Left colon (tissue), 2 donors: ENCODE results near the gene AKR1C8. TPM values are rescaled to one million over a fixed set of nuclear protein-coding genes. Genes with fewer than 3 reads are reported as not detected.
"Not testable (repeated sequence)": the region's sequence is repeated elsewhere in the genome, so short reads cannot be mapped to it uniquely, and the experiment has no call there.

ENCODE experiments used
- ATAC-seq: fragments of 200-7000 bp; cut with Tn5 transposase; one replicate; pipeline ENCODE4 v1.9.1; 2020; ENCODE audit warnings: mild to moderate bottlenecking, moderate library complexity
- DNase-seq, 2 donors: peaks; one replicate each; pipeline ENCODE4 v3.0.0-alpha.2; 2020
- intact Hi-C, 2 donors: fragments of 100-400 bp; cut with DNase I in 1 of 2; cut with micrococcal nuclease in 1 of 2; formaldehyde crosslinking; loops; one replicate each; pipeline versions ENCODE4 v1.11.2 to v1.14.0; 2022; cut with DNase I, micrococcal nuclease
- total RNA-seq, 2 donors: library from RNA; stranded (reverse); fragmentation: NEBNext Ultra II Directional; extraction: Animal tissue kit (Norgen Biotek cat#: 25700); gene quantifications; one replicate each; pipeline ENCODE4 v1.2.1, GENCODE V29; 2021
- donor health status: DM: no; HTN: no; CAD: no.
- donor health status: DM: yes; HTN: yes; CAD: no.

Gene AKR1C8
- total RNA-seq, 2 donors from 2014 or later, result not detected

DNA sequence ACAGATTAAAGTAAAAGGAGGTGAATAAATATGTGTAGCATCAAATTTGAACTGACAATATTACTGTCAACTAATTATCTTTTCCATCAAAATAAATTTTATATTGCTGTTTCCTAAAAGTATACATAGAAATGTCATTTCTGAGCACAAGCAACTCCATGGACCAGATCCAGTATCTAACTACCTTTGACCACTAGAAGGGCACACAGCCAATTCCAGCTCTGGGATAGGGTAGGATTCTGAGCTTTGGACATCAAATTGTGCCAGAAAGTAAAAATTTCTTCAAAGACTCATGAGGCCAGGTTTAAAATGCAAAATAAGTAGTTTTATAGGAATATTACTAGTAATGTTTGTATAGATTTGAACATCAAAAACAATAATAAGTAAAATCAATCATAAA is 61.1 kb downstream of the AKR1C8 start:
- DNase-seq (no peak), ATAC-seq (no peak)
- intact Hi-C loops, result no loop called here

DNA sequence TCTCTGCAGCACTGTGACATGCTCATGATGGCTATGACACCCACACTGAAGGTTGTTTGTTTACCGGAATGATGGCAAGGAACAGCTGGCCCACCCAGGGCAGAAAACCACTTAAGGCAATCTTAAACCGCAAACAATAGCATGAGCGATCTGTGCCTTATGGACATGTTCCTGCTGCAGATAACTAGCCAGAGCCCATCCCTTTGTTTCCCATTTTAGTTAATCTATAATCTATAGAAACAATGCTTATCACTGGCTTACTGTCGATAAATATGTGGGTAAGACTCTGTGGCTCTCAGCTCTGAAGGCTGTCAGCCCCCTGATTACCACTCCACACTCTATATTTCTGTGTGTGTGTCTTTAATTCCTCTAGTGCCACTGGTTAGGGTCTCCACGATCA is 65.0 kb downstream of the AKR1C8 start:
- ATAC-seq, DNase-seq, intact Hi-C loops: not testable (repeated sequence)

DNA sequence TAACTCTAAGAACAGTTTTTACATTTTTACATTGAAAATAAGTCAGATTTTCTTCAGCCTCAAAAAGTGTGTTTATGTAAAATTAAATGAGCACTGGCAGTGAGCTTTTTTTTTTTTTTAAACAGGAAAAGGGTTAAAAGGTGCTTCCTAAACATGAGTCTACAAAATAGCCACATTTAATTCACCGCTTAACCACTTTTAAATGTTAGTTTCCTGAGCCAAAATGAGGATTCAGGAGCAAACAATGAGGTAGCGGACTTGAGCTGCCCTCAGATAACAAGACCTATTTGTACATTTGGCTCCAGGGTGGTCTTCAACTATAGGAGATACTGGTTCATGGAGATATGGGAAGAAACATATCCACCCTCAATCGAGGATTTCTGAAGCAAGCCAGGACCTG is 67.9 kb downstream of the AKR1C8 start:
- ATAC-seq (no peak), DNase-seq (no peak)
- intact Hi-C loops, result no loop called here

DNA sequence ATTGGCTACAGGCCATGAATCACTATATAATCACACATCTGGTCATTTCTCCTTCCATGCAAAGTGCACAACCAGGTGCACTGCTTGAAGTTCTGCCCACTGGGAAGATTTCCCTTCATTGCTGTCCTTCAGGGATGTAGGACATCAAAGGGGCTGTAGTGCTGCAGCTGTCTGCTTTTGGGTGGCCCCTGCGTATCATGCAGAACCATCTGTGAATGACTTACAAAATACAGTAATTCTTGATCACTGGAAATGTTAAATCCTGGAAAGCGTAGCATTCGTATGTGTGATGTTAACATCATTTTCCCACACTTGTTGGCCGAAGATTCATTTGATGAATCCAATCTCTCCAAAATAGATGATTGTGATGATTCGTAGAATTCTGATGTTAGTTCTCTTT is 68.3 kb downstream of the AKR1C8 start:
- intact Hi-C loops, result no loop called here
- DNase-seq, result no peak
- no peak for ATAC-seq

DNA sequence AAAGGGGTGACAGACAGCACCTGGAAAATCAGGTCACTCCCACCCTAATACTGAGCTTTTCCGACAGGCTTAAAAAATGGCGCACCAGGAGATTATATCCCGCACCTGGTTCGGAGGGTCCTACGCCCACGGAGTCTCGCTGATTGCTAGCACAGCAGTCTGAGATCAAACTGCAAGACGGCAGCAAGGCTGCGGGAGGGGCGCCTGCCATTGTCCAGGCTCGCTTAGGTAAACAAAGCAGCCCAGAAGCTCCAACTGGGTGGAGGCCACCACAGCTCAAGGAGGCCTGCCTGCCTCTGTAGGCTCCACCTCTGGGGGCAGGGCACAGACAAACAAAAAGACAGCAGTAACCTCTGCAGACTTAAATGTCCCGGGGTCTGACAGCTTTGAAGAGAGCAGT is 75.1 kb downstream of the AKR1C8 start:
- DNase-seq, intact Hi-C loops, ATAC-seq: not testable (repeated sequence)

DNA sequence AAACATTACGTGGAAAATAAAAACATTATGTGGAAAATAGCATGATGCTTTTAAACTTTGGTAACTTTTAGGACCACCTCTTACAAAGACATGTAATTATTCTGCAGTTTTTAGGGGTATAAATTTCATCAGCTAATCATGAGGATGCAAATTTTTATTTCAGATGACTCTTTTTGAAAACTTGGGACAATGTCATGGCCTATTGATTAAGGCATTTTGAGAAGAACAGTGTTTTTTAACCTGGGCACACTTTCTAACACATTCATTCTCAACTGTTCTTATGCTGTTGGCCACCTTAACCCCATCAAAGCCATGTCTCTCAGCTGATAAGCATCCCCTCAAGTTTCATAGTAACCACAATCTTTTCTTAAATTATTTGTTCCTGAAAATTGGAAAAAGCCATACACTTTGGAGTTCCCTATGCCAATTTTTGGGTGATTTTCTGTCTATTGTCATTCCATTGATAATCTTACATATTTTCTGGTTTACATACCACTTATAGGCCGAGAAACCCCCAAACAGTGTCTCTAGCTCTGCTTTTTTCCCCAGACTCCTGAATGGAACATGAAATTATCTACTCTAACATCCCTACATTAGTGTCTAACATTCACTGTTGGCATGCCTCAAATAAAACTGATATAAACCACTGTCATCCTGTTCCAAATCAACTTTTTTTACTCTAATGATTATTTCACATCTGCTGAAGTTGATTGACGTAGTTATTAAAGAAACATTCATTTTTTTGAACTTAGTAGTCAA is 76.1 kb downstream of the AKR1C8 start:
- DNase-seq (no peak), ATAC-seq (no peak)
- intact Hi-C loops, result no loop called here

DNA sequence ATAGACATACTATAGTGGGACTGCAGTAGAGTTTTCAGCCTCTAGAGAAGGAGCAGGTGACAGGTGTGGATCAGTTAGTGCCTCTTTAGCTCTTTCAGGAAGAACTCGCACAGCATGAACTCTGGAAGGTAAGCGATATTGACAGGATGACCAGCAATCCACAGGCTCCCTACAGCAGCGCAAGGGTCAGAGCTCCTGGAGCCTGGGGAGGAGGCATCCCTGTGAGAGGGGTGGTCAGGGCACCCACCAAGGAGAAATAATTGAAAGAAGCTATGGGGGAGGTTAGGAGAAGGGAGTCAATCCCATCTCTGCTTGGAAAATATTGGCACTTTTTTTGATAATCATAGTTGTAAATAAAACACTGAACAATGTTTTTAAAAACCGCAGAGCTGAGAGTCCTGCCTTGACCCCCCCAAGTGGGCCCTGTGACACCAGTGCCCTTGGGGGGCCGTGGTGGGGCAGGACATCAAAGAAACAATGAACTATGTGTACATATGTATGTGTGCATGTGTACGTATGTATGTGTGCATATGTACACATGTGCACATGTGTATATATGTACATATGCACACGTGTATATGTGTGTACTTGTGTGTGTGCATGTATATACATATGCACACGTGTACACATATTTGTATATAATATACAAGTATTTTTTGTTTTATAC is 77.0 kb downstream of the AKR1C8 start:
- ATAC-seq (no peak), DNase-seq (no peak)
- intact Hi-C loops, result no loop called here

DNA sequence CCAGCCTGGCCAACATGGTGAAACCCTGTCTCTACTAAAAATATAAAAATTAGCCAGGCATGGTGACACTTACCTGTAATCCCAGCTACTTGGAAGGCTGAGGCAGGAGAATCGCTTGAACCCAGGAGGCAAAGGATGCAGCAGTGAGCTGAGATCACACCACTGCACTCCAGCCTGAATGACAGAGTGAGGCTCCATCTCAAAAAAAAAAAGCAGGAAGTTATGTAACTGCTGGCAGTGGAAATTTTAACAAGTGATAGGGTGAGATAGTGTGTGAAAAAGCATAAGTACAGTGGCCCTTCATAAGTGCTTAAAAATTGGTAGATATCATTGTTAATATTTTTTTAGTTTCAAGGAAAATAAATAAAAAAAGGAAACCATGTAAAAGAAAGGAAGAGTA is 78.4 kb downstream of the AKR1C8 start:
- intact Hi-C loops, result no loop called here
- DNase-seq (no peak), ATAC-seq (no peak)

DNA sequence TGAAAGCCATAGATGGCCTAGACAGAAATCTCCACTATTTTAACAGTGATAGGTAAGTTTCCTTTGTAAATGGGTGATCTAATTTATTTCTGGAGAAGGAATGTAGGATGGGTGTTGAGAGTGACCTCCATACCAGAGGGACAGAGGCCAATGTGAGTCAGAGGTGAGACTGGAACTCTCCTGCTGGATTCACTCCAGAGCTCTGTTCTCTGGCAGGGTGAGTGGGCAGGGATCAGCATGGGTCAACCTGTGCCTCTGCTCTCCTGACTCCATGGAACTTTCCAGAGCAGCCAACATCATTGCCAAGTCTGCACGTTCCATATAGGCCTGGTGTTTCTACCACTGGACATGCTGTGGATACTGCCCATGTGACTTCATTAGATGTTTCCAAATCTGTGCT is 79.3 kb downstream of the AKR1C8 start:
- intact Hi-C loops, result no loop called here
- ATAC-seq, result no peak
- DNase-seq, result no peak

Other genes with a start within 250 kb of the AKR1C8 start
- gene AKR1C1, start 221.7 kb downstream of the AKR1C8 start, total RNA-seq, result 10 to 100 TPM; 12.8 to 88.1 TPM
- 10 to 100 TPM; 18.8 to 65.4 TPM for gene AKR1C2, start 181.3 kb downstream of the AKR1C8 start, total RNA-seq
- gene AKR1C3, start 90.7 kb downstream of the AKR1C8 start, total RNA-seq, result 100 to 1,000 TPM; 173 to 682 TPM
- not detected for gene AKR1C4, start 11.7 kb upstream of the AKR1C8 start, total RNA-seq
- gene UCN3, start 179.8 kb upstream of the AKR1C8 start, total RNA-seq, result 1 to 10 TPM; 4.5 to 6.1 TPM
- gene TUBAL3, start 219.7 kb upstream of the AKR1C8 start, total RNA-seq, result 10 to 100 TPM; 38.6 to 53.9 TPM
- 100 to 1,000 TPM; 307 to 355 TPM for gene NET1, start 227.4 kb upstream of the AKR1C8 start, total RNA-seq